SKM-1 treated with dmso at 0.1 percent for 144 hours (cell line): Measurements from ENCODE around the gene RTP3.
"Not testable (repeated sequence)": the region's sequence is repeated elsewhere in the genome, so short reads cannot be mapped to it uniquely, and the experiment has no call there.

Experiments used
- DNase-seq: peaks from one replicate; lab custom pipeline; 2025; ENCODE audit not compliant: unreplicated experiment; lab: John Stamatoyannopoulos, UW

The RTP3 gene

GRCh38 chr3:46490338-46491084, 7.3 kb upstream of the RTP3 start:
- no peak for DNase-seq

GRCh38 chr3:46491089-46492070, 6.4 kb upstream of the RTP3 start:
- DNase-seq: no peak

GRCh38 chr3:46492890-46493547, 4.8 kb upstream of the RTP3 start:
- no peak for DNase-seq

- DNase-seq: not testable (repeated sequence)
Measured at GRCh38 chr3:46494491-46494890, 3.3 kb upstream of the RTP3 start.

- no peak for DNase-seq
Measured at GRCh38 chr3:46495901-46496456, 1.8 kb upstream of the RTP3 start.

- DNase-seq: no peak
Measured at GRCh38 chr3:46496746-46497555, 825 bp upstream of the RTP3 start.

GRCh38 chr3:46498916-46499519, 1.2 kb downstream of the RTP3 start:
- no peak for DNase-seq

GRCh38 chr3:46500656-46501635, 3.2 kb downstream of the RTP3 start:
- no peak for DNase-seq

GRCh38 chr3:46501702-46502101, 3.9 kb downstream of the RTP3 start:
- DNase-seq: no peak

GRCh38 chr3:46503200-46503874, 5.6 kb downstream of the RTP3 start:
- DNase-seq: no peak

- no peak for DNase-seq
Measured at GRCh38 chr3:46504789-46505188, 7.0 kb downstream of the RTP3 start.

GRCh38 chr3:46505953-46506352, 8.2 kb downstream of the RTP3 start:
- DNase-seq: no peak

GRCh38 chr3:46506526-46506925, 8.8 kb downstream of the RTP3 start:
- DNase-seq: no peak

- no peak for DNase-seq
Measured at GRCh38 chr3:46508850-46509591, 11.2 kb downstream of the RTP3 start.

GRCh38 chr3:46509661-46510187, 11.9 kb downstream of the RTP3 start:
- no peak for DNase-seq

GRCh38 chr3:46512191-46512749, 14.5 kb downstream of the RTP3 start:
- no peak for DNase-seq

- DNase-seq: no peak
Measured at GRCh38 chr3:46516521-46516920, 18.7 kb downstream of the RTP3 start.
